Skeletal muscle tissue (tissue), 4 donors: ENCODE data around the gene CCR9. TPM values are rescaled to one million over a fixed set of nuclear protein-coding genes. Genes with fewer than 3 reads are reported as not detected.
A peak's percentile ranks its signal among the peaks of the same experiment; 100 is the strongest.

ENCODE experiments used
- H3K27ac ChIP-seq: one replicate; pipeline ENCODE4 v1.7.0; 2013; ENCODE audit warnings: mild to moderate bottlenecking, low read depth, low read length, inconsistent platforms
- H3K27me3 ChIP-seq, 3 donors: one replicate each; pipeline ENCODE4 v1.7.0; 2013; ENCODE audit warnings: low read length in 3 of 3; ENCODE audit not compliant: control insufficient read depth in 3 of 3, insufficient read depth in 3 of 3
- H3K36me3 ChIP-seq, 3 donors: one replicate each; pipeline ENCODE4 v1.7.0; 2013; ENCODE audit warnings: low read length in 3 of 3; ENCODE audit not compliant: control insufficient read depth in 3 of 3, insufficient read depth in 3 of 3
- H3K4me1 ChIP-seq, 3 donors: one replicate each; pipeline ENCODE4 v1.7.0; 2013; ENCODE audit warnings: low read length in 3 of 3, mild to moderate bottlenecking in 3 of 3; ENCODE audit not compliant: control insufficient read depth in 3 of 3, insufficient read depth in 3 of 3
- H3K4me3 ChIP-seq, 3 donors: one replicate each; pipeline ENCODE4 v1.7.0; 2013; ENCODE audit warnings: low read length in 3 of 3
- H3K9ac ChIP-seq, 3 donors: one replicate each; pipeline ENCODE4 v1.7.0; 2013; ENCODE audit warnings: low read length in 3 of 3, mild to moderate bottlenecking in 3 of 3, moderate library complexity in 2 of 3, low read depth in 1 of 3
- H3K9me3 ChIP-seq, 3 donors: one replicate each; pipeline ENCODE4 v1.7.0; 2013; ENCODE audit warnings: low read length in 3 of 3; ENCODE audit not compliant: control insufficient read depth in 3 of 3
- total RNA-seq: library from RNA; depleted of rRNA; stranded (reverse); fragments of >200 nt; gene quantifications from one replicate; pipeline ENCODE4 v1.2.3, GENCODE V29; 2014
- donor health status: Osteomylitis.

Gene CCR9
- total RNA-seq, 1 donor from 2014 or later: 0.52 TPM

DNA sequence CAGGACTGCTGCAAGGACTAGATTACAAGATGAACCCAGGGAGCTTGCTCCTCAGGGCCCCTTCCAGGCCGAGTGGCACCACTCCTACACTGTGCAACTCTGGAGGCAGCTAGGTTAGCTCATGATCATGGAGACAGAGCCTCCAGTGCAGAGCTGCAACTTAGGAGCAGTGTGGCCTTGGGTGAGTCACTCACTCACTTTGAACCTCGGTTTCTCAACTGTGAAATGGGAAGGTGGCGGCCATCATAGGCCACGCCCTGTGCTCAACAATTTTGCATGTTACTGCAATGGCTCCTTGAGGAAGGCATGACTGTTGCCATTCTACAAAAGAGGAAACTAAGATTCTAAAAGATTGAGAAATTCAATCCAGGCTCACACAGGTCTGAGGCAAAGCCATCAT lies 45.8 kb downstream of the CCR9 start:
- no peak overlapping the region for H3K4me3 ChIP-seq
- no peaks in the 10 kb centered on the region for H3K9me3 ChIP-seq
- no peak overlapping the region for H3K9ac ChIP-seq
- no peak overlapping the region for H3K27ac ChIP-seq
- H3K27me3 ChIP-seq: no peaks in the 10 kb centered on the region
- H3K36me3 ChIP-seq: peaks cover 92 to 100% (median 98%) of the 10 kb centered on the region in 3 donors
- H3K4me1 ChIP-seq: no peaks in the 10 kb centered on the region

GRCh38 chr3:45933591-45933990 lies 47.2 kb downstream of the CCR9 start:
- Histone ChIP-seq H3K4me1 (no peaks in the 10 kb centered on the region), H3K36me3 (peaks cover 88 to 97% (median 93%) of the 10 kb centered on the region in 3 donors), H3K9me3 (no peaks in the 10 kb centered on the region), H3K9ac (no peak overlapping the region), H3K27ac (no peak overlapping the region), H3K4me3 (no peak overlapping the region), H3K27me3 (no peaks in the 10 kb centered on the region)

GRCh38 chr3:45936261-45936660 lies 49.9 kb downstream of the CCR9 start:
- Histone ChIP-seq H3K27ac (no peak overlapping the region), H3K4me1 (peaks cover 14 to 24% (median 23%) of the 10 kb centered on the region in 3 donors), H3K27me3 (no peaks in the 10 kb centered on the region), H3K4me3 (no peak overlapping the region), H3K9me3 (no peaks in the 10 kb centered on the region), H3K9ac (peak overlapping the region in 1 of 3 donors; percentile 34), H3K36me3 (peaks cover 67 to 74% (median 68%) of the 10 kb centered on the region in 3 donors)

DNA sequence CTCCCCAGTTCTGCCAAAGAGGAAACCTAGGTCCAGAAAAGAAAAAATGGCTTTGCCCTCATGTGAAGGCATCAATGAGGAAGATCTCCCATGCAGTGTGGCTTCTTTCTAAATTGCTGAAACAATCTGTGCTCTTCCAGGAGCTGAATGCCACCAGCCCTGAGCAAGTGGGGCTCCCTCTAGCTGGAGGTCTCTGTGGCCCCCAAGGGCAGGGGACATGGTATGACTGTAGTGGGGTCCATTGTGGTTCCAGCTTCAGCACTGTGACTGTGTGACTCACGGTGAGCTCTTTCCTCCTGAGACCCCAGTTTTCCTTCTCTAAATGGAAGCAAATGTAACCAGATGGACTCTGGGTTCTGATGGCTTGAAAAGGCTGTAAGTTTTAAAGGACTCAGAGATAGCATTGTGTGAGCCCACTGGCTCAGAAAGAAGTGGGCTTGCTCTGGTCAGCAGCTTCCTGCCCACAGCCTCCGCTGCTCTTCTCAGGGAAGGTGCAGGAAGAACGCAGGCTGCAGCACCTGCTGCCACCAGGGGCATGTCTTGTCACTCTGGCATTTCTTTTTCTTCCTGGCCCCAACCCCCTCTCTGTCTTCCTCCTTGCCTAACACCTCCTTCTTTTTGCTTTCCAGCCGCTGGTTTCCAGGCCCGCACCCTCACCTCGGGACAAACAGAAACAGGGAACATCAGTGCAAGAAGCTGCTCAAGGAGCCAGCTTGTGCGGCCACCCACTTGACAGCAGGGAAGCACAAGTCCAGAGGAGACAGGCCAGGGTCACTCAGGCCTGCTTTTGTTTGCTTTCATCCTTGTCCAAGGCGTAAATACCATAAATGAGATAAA lies 51.1 kb downstream of the CCR9 start:
- H3K36me3 ChIP-seq: peaks cover 55 to 66% (median 59%) of the 10 kb centered on the region in 3 donors
- H3K27ac ChIP-seq: no peak overlapping the region
- H3K4me3 ChIP-seq: no peak overlapping the region
- H3K9ac ChIP-seq: peak overlapping the region in 1 of 3 donors; percentile 34
- no peaks in the 10 kb centered on the region for H3K27me3 ChIP-seq
- no peaks in the 10 kb centered on the region for H3K9me3 ChIP-seq
- peaks cover 14 to 34% (median 30%) of the 10 kb centered on the region in 3 donors for H3K4me1 ChIP-seq

GRCh38 chr3:45938043-45938435 lies 51.7 kb downstream of the CCR9 start:
- H3K36me3 ChIP-seq: peaks cover 49 to 66% (median 56%) of the 10 kb centered on the region in 3 donors
- H3K27ac ChIP-seq: no peak overlapping the region
- peaks cover 14 to 40% (median 36%) of the 10 kb centered on the region in 3 donors for H3K4me1 ChIP-seq
- H3K4me3 ChIP-seq: no peak overlapping the region
- H3K9me3 ChIP-seq: no peaks in the 10 kb centered on the region
- H3K9ac ChIP-seq: no peak overlapping the region
- no peaks in the 10 kb centered on the region for H3K27me3 ChIP-seq

GRCh38 chr3:45938864-45939263 lies 52.5 kb downstream of the CCR9 start:
- no peak overlapping the region for H3K4me3 ChIP-seq
- peak overlapping the region in 1 of 3 donors; percentile 69 for H3K9ac ChIP-seq
- H3K36me3 ChIP-seq: peaks cover 43 to 63% (median 50%) of the 10 kb centered on the region in 3 donors
- H3K27ac ChIP-seq: no peak overlapping the region
- H3K9me3 ChIP-seq: no peaks in the 10 kb centered on the region
- H3K4me1 ChIP-seq: peaks cover 14 to 42% (median 37%) of the 10 kb centered on the region in 3 donors
- H3K27me3 ChIP-seq: no peaks in the 10 kb centered on the region

DNA sequence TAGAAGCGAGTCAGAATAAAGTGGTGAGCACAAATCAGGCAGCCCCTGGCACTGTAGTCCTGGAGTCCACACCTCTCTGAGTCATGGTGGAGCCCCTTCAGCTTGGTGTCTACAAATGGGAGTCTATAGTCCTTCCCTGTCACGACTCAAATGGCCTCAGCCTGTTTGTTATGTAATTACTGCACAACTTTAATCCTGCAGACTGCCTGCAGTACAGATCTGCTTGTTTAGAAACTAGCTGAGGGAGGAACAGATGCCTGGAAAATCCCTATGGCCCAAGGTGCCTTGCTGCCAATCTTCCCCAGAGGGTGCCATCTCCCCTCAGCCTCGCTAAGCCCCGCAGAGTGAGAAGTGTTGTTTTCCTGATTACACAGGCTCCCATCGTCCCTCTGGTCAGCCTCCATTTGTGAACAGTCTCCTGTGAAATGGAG lies 53.0 kb downstream of the CCR9 start:
- no peaks in the 10 kb centered on the region for H3K27me3 ChIP-seq
- H3K4me3 ChIP-seq: no peak overlapping the region
- no peak overlapping the region for H3K27ac ChIP-seq
- peaks cover 38 to 58% (median 46%) of the 10 kb centered on the region in 3 donors for H3K36me3 ChIP-seq
- H3K4me1 ChIP-seq: peaks cover 14 to 42% (median 37%) of the 10 kb centered on the region in 3 donors
- peak overlapping the region in 1 of 3 donors; percentile 69 for H3K9ac ChIP-seq
- no peaks in the 10 kb centered on the region for H3K9me3 ChIP-seq

DNA sequence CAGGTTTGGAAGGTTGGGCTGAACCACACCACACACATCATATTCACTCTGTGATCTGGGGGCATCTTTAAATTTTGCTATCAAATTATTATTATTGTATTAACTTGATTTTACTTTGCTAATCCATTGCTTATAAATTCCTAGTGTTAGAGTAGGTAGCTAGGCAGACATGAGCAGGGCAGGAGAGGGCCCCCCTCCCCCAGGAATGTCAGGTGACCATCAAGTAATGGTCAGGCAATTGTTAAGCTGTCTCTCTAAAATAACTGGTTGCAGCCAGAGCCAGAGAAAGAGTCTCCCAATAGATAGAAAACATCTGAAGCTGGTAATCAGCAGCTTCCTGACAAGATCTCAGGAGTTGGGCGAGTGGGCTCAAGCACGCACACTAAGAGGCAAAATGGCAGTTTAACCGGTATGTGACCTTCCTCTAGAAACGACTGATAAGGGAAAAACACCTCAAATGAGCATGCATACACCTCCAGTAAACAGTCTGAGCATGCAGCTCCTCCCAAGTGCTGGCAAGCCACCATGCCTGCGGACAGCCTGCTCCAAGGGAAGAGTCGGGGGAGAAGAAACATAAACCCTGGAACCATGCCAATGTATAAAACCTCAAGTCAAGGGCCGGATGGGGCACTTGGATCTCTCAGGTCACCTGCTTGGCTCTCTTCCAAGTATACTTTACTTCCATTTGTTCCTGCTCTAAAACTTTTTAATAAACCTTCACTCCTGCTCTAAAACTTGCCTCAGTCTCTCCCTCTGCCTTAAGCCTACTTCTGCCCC lies 53.8 kb downstream of the CCR9 start:
- peaks cover 33 to 55% (median 40%) of the 10 kb centered on the region in 3 donors for H3K36me3 ChIP-seq
- no peaks in the 10 kb centered on the region for H3K27me3 ChIP-seq
- H3K4me3 ChIP-seq: no peak overlapping the region
- peaks cover 18 to 49% (median 41%) of the 10 kb centered on the region in 3 donors for H3K4me1 ChIP-seq
- no peaks in the 10 kb centered on the region for H3K9me3 ChIP-seq
- H3K27ac ChIP-seq: no peak overlapping the region
- H3K9ac ChIP-seq: peak overlapping the region in 1 of 3 donors; percentile 69

- H3K27ac ChIP-seq: no peak overlapping the region
- no peak overlapping the region for H3K4me3 ChIP-seq
- no peak overlapping the region for H3K9ac ChIP-seq
- no peaks in the 10 kb centered on the region for H3K9me3 ChIP-seq
- H3K36me3 ChIP-seq: peaks cover 28 to 55% (median 36%) of the 10 kb centered on the region in 3 donors
- H3K27me3 ChIP-seq: no peaks in the 10 kb centered on the region
- peaks cover 18 to 56% (median 48%) of the 10 kb centered on the region in 3 donors for H3K4me1 ChIP-seq
These were observed 54.5 kb downstream of the CCR9 start for GRCh38 chr3:45940781-45941365.
